GM18526 (cell line): Measurements from ENCODE around the gene HBZ.

Source experiments
- POLR2A ChIP-seq: IDR thresholded peaks from 3 replicates; pipeline ENCODE4 v1.6.1; 2011; ENCODE audit not compliant: insufficient read length; ENCODE audit errors: extremely low read depth

The HBZ gene

DNA sequence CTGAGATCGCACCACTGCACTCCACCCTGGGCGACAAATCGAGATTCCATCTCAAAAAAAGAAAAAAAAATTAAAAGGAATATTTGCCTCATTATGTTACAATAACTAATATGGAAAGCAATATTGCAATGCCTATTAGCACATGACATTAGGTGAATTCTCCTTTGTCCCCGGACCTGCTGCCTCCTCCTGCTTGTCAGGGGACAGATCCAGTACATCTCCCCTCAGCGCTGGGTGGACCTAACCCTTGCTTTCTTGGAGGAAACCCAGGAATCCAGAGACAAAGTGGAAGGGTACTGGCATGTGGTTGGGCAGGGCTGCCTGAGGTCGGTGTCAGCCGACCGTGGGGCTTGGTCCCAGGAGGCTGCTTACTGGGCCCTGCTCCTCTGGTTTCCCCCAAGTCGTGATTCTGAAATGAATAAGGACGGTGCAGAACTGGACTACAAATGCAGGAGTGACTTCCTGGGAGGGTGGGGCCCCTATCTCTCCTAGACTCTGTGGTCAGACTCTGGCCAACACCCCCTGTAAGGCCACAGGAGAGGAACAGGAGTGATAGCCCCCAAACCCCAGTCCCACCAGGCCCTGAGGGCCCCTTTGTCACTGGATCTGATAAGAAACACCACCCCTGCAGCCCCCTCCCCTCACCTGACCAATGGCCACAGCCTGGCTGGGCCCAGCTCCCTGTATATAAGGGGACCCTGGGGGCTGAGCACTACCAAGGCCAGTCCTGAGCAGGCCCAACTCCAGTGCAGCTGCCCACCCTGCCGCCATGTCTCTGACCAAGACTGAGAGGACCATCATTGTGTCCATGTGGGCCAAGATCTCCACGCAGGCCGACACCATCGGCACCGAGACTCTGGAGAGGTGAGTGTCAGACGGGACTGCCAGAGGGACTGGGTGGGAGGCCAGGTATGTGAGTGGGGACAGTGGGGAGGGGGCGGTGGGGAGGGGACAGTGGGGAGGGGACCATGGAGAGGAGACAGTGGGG, at the start of gene HBZ:
TSS of gene HBZ (plus strand) at position 504 of the 988 bp plus-strand sequence. CDS start at position 770, 266 bp downstream.
- TF ChIP-seq POLR2A: no peak

DNA sequence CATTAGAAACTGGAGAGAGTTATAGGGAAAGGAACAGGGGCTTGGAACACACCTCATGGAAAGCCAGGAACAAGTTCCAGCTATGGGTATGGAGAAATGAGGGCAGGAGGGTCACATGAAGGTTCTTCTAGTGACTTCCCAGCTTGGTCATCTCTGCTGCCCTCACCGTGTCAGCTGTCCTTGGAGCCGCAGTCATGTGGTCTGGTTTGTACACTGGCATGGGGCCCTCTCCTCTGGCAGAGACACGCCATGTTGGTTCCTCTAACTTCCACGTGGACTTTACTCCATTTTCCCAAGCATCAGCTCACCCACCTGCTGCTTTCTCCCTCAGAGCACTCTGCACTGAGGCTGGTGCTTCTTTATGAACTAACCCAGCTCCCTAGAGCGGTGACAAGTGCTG, 48.1 kb upstream of the HBZ start:
- TF ChIP-seq POLR2A: no peak

DNA sequence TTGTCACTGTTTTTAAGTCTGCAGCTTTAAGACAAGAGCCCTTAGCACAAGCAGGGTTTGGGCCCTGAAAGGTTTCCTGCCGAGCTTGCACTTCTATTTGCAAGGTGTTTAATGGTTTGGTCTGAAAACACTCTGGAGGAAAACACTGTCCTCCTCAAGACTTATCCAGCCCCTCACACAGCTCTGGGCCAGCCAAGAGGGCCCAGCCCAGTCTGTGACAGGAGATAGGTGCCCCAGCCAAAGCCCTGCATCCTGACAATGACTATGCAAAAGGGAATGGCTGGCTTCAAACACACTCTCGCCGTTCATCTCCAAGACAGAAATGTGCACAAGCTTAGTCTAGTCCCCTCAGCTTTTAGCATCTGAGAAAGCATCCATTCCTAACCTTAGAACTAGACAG, 47.5 kb upstream of the HBZ start:
- TF ChIP-seq POLR2A: no peak

DNA sequence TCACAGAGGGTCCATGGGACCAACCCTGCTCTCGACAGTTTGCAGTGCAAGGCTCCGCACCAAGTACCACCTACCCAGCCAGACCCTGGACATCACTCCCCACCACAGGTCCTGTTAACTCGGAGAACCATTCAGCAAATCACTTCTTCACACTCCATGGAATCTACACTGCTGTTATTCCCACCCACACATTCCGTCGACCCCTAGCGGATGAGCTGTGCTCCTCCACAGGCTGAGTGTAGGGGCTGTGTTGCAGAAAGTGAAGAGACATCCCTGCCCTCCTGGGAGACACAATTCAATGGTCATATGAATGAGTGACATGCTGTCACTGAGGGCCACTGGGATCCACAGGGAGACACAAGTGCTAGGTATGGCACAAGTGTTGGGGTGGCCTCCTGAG, 46.9 kb upstream of the HBZ start:
- no peak for TF ChIP-seq POLR2A

DNA sequence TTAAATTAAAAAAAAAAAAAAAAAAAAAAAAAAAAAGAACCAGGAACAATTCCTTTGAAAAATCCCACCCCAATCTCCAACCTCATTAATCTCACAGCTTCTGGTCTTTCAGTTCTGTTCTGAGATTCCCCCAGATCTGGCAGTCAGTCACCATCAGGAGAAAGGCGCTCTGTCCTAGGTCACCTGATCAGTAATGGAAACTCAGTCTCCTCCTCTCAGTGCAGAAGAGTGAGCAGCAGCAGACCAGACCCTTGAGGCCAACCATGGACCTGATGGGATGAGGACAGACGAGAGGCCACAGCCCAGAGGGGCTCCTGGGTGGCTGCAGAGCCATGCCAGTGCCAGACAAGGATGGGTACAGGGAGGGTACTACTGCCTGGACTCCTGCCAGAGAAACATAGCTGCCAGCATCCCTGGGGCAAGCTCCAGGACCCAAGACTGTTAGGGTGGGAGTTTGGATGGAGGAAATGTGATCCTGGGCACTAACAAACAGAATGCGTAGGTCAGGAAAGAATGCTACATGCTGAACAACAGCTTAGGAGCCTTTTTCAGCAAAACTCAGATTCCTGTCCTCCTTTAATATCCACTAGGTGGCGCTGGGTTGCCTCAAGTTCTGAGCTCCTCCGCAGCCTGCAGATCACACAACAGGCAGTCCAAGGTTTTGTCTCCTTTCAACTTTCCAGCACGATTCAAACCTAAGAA, 45.7 kb upstream of the HBZ start:
- TF ChIP-seq POLR2A: no peak

DNA sequence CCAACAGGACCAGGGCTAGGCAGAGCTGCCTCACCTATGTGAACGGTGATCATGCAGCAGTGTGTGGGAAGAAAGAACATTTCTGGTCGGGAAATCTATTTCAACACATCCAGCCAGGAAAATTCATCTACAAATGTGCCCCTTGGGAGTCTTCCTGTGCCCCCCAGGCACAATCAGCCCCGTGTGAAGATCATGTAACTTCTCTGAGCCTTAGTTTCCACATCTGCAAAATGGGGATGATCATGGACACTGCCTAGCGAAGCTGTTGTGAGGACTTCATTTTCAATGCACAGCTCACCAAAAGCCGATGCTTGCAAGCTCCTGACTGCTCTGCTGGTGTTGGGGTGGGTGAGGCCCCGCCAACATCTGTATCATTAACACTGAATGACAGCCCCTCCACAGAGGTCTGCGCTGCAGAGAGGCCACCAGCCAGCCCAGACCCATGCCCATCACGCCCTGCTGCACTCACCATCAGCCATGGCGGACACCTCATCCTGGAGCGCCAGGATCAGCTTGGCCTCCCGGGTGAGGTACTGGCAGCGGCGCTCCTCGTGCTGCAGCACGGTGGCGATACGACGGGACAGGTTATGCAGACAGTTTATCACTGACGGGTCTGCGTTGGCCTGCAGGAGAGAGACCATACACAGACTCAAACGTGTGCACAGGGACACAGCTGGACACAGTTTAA, 40.1 kb upstream of the HBZ start:
- no peak for TF ChIP-seq POLR2A

DNA sequence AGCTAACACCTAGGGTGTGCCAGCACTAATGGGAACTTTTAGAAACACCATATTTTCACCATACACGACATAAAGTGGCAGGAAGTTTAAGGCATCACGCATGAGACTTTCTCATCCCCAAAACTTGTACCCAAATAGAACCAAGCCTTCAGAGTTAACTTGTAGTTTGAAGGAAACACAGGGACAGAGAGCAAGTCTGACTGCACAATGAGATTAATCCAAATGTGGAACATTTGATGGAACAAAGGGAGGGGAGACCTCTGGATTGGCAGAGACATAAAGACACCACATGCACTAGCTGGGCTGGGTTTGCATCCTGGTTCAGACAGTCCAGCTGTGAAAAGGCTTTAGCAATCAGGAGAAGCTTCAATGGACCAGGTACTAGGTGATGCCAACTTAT, 38.1 kb upstream of the HBZ start:
- no peak for TF ChIP-seq POLR2A

DNA sequence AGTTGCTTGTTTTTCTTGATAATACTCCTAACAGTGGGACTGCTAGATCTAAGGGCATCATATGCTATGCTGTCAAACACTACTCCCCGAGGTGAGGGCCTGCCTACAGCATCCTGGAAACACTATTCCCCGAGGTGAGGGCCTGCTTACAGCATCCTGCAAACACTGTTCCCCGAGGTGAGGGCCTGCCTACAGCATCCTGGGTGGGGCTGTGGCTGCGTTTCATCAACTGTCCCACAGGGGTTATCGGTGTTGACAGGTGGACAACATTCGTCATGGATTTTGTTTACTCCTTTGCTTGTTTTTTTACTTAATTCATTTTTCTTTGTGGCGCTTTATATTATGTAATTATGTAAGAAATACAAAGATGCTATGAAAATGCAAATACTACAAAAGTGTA, 36.4 kb upstream of the HBZ start:
- TF ChIP-seq POLR2A: no peak

DNA sequence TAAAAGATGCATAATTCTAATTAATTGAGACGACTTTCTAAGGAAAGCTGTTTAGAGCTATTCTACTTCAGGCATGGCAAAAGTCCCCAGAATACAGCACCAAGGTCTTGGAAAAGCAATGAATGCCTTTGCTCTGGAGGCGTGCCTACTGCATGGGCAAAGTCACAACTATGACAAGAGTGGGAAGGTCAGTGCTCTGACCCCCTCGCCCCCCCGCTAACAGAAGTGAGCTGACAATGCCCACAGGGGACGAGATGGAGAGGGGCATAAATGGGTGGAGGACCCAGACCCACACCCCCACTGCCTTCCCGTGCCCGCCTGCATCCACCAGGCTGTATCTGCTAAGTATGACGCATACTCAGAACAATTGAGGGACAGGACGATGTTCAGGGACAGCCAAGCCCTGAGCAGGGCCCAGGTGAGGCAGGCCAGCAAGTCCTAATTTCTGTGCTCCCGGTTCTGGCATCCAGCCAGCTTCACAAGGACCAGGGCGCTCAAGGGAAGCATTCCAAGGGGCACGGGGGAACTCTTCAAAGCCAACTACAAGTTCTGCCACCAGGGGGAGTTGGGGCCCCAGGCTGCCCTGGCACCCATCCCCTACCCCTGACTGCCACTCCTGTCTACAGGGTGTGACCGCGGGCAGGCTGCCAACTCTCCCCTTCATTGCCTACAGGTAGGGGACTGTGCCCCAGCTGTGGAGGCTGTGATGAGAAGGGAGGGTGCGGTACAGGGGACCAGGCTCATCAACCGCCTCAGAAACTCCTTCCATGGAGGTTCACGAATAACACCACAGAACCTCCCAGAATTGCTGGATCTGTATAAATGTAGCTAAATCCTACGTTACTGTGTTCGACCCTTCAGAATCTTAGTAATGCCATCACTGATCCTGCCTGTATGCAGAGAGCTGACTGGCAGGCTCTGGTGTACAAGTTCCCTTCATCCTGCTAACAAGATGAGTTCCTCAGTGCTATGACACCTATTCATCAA, 34.8 kb upstream of the HBZ start:
- TF ChIP-seq POLR2A: no peak

DNA sequence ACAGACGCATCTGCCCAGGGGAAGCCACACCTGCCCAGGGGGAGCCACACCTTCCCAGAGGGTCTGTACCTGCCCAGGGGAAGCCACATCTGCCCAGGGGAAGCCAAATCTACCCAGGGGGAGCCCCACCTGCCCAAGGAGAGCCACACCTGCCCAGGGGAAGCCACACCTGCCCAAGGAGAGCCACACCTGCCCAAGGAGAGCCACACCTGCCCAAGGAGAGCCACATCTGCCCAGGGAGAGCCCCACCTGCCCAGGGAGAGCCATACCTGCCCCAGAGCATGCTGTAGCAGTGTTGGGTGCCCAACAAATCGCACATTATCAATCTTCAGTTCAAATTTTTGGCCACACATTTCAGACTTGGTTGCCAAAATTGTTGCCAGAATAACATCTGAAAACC, 33.6 kb upstream of the HBZ start:
- no peak for TF ChIP-seq POLR2A

DNA sequence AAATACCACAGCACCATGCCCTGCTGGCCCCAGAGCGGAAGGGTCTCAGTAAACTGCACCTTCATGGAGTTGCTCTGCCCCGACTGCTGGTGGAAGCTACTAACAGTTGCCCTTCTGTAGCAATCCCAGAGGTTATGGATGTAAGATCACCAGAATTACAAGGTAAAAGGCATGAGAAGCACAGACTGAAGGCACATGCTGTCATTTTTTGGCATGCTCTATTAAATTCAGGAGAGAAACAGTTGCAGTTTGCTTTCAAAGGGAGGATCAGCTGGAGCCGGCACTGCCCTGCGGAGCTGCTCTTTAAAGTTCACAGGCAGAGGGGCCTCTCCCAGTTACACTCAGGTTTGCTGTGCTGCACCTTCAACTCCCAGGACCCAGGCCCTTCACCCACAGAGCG, 33.1 kb upstream of the HBZ start:
- no peak for TF ChIP-seq POLR2A

DNA sequence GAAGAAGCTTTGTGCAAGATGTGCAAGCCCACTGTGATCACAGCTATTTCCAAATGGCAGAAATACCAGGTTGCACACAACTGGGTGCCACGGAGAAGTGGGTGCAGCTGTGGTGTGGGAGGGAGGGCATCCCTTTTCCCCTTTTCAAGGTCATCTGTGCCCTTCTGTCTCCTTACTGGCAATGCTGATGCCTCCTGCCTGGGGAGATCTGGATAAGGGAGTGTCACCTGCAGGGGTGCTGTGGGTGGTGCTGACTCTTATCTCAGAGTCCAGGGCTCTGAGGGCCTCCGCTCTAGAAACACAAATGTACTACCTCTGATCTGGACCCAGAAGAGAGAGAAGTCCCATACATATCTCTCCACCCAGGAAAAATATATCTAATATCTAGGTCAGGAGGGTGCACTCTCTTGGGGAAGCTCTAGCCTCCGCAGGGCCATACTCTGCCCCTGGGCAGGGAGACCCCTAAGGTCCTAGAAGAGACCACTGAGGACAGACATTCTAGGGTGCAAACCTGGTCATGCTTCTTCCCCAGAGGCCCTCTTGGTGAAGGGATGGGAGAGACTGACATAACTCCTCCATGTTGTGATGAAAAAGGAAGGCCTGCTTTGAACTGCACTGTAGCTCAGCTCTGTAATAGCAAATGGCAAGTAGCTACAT, 32.5 kb upstream of the HBZ start:
- TF ChIP-seq POLR2A: no peak

DNA sequence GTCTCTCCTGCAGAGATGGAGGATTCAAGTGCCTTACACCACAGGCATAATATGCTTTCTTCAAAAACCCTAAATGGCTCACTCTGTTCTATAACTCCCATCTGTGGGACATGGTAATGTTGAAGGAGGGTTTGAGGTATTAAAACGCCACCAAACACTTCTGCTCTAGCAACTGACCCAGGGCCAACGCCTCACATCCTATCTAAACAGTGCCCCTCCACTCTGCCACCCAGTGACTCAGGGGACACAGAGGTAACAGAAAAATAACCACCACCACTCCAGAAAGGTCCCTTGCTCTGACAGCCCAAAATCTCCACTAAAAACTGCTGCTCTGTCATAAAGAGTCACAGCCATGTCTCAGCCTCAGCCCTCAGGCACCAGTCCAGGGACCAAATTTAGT, 31.7 kb upstream of the HBZ start:
- TF ChIP-seq POLR2A: no peak

DNA sequence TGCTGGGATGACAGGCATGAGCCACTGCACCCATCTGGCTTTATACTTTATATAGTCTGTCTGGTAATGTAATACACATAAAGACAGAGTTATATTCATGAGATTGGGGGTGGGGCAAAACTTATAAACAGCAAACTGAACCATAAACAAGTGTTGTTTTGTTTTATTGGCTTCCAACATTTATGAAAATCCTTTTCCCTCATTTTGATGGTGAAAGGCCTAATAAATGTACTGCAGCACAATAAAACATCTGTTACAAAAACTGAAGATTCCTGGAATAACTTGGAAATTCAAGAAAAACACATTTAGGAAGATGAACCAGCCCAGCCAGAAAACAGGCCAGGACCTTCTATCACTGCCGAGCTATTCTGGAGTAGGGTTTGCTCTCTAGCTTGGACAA, 30.1 kb upstream of the HBZ start:
- no peak for TF ChIP-seq POLR2A
